Measurements from ENCODE around the gene UNC80. TPM values are rescaled to one million over a fixed set of nuclear protein-coding genes. Genes with fewer than 3 reads are reported as not detected.

The UNC80 gene
- total RNA-seq, 1 donor from 2014 or later: not detected

GRCh38 chr2:209834767-209835166 is 63.1 kb downstream of the UNC80 start:
- DNase-seq: no peak
- no peak for TF ChIP-seq CTCF (IDR thresholded peaks at IDR 0.05)
- Mint-ChIP-seq H3K36me3 (ENCODE audit: low read depth) (no peaks in the 10 kb centered on the region), H3K4me1 (no peaks in the 10 kb centered on the region), H3K27me3 (no peaks in the 10 kb centered on the region), H3K4me3 (no peak overlapping the region), H3K9me3 (no peaks in the 10 kb centered on the region), H3K27ac (no peak overlapping the region)
- POLR2A ChIA-PET: no interaction called here
- no peak for ATAC-seq (ENCODE audit: low read depth)
- intact Hi-C loops (cut with micrococcal nuclease): no loop called here
- CTCF ChIA-PET: no interaction called here

GRCh38 chr2:209840434-209840833 is 68.8 kb downstream of the UNC80 start:
- Mint-ChIP-seq H3K4me1 (no peaks in the 10 kb centered on the region), H3K36me3 (ENCODE audit: low read depth) (no peaks in the 10 kb centered on the region), H3K4me3 (no peak overlapping the region), H3K27ac (no peak overlapping the region), H3K9me3 (no peaks in the 10 kb centered on the region), H3K27me3 (no peaks in the 10 kb centered on the region)
- ATAC-seq (ENCODE audit: low read depth) (no peak), DNase-seq (no peak)
- CTCF ChIA-PET: no interaction called here
- no peak for TF ChIP-seq CTCF (IDR thresholded peaks at IDR 0.05)
- intact Hi-C loops (cut with micrococcal nuclease): no loop called here
- POLR2A ChIA-PET: no interaction called here

GRCh38 chr2:209845666-209846065 is 74.0 kb downstream of the UNC80 start:
- H3K9me3 Mint-ChIP-seq: no peaks in the 10 kb centered on the region
- no peaks in the 10 kb centered on the region for H3K27me3 Mint-ChIP-seq
- ChIA-PET POLR2A (no interaction called here), CTCF (no interaction called here)
- no peak overlapping the region for H3K27ac Mint-ChIP-seq
- no peaks in the 10 kb centered on the region for H3K4me1 Mint-ChIP-seq
- no peak for ATAC-seq (ENCODE audit: low read depth)
- H3K4me3 Mint-ChIP-seq: no peak overlapping the region
- no peaks in the 10 kb centered on the region for H3K36me3 Mint-ChIP-seq (ENCODE audit: low read depth)
- DNase-seq: no peak
- TF ChIP-seq CTCF (IDR thresholded peaks at IDR 0.05): no peak
- intact Hi-C loops (cut with micrococcal nuclease): no loop called here

GRCh38 chr2:209864716-209865295 is 93.2 kb downstream of the UNC80 start:
- Mint-ChIP-seq H3K27ac (no peak overlapping the region), H3K9me3 (no peaks in the 10 kb centered on the region), H3K27me3 (no peaks in the 10 kb centered on the region), H3K4me3 (no peak overlapping the region), H3K4me1 (no peaks in the 10 kb centered on the region), H3K36me3 (ENCODE audit: low read depth) (no peaks in the 10 kb centered on the region)
- TF ChIP-seq CTCF (IDR thresholded peaks at IDR 0.05): no peak
- ChIA-PET CTCF (no interaction called here), POLR2A (no interaction called here)
- intact Hi-C loops (cut with micrococcal nuclease): no loop called here
- ATAC-seq (ENCODE audit: low read depth) (no peak), DNase-seq (no peak)

- H3K4me3 Mint-ChIP-seq: no peak overlapping the region
- no peaks in the 10 kb centered on the region for H3K36me3 Mint-ChIP-seq (ENCODE audit: low read depth)
- H3K4me1 Mint-ChIP-seq: no peaks in the 10 kb centered on the region
- ChIA-PET CTCF (no interaction called here), POLR2A (no interaction called here)
- no peak overlapping the region for H3K27ac Mint-ChIP-seq
- no peaks in the 10 kb centered on the region for H3K27me3 Mint-ChIP-seq
- intact Hi-C loops (cut with micrococcal nuclease): no loop called here
- H3K9me3 Mint-ChIP-seq: no peaks in the 10 kb centered on the region
- DNase-seq (no peak), ATAC-seq (ENCODE audit: low read depth) (no peak)
- no peak for TF ChIP-seq CTCF (IDR thresholded peaks at IDR 0.05)
Measured at GRCh38 chr2:209868271-209868994, 96.8 kb downstream of the UNC80 start.

Data from activated B cell treated with CpG ODN at 0.5 μM for 24 hours (primary cell).